ENCODE results near the gene LRIT2.

LRIT2 gene, protein sequence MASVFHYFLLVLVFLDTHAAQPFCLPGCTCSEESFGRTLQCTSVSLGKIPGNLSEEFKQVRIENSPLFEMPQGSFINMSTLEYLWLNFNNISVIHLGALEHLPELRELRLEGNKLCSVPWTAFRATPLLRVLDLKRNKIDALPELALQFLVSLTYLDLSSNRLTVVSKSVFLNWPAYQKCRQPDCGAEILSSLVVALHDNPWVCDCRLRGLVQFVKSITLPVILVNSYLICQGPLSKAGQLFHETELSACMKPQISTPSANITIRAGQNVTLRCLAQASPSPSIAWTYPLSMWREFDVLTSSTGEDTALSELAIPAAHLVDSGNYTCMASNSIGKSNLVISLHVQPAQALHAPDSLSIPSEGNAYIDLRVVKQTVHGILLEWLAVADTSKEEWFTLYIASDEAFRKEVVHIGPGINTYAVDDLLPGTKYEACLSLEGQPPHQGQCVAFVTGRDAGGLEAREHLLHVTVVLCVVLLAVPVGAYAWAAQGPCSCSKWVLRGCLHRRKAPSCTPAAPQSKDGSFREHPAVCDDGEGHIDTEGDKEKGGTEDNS

DNA sequence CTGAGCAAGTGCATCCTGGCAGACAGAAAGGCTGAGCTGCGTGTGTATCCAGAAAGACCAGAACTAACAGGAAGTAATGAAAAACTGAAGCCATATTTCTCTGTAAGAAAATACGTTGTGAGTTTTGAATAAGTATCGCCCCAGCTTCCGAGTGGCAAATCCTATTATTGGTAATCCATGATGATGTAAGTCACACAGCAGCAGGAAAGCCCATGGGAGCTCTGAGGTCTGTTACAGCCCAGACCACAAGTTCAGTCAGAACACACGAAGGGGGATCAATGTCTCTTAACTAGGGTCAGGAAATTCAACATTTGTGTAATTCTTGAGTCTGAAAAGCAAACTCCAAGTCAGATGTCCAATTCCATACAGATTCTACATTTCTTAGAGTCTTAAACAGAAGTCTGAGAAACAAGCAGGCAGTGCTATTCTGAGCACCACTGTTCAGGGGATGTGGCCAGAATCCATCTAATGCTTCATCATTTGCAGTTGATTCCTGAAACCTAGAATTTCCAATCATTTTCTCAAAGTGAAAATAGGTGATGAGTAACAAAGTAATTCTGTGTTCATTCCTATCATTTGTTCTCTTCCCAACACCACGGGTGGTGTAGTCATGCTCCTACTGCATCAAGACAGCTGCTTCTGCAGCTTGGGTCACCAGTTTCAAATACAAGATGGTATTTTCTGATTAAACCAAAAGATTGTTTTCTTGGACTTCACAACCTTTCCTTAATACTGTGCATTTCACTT lies at the start of gene LRIT2:
Gene LRIT2, minus strand, starts transcription at position 118 of the 747 bp plus-strand sequence. Its CDS starts 24 bp downstream, at position 94.
- no peak for DNase-seq (ENCODE audit: insufficient read length, low spot score)
- FAIRE-seq = no peak

DNA sequence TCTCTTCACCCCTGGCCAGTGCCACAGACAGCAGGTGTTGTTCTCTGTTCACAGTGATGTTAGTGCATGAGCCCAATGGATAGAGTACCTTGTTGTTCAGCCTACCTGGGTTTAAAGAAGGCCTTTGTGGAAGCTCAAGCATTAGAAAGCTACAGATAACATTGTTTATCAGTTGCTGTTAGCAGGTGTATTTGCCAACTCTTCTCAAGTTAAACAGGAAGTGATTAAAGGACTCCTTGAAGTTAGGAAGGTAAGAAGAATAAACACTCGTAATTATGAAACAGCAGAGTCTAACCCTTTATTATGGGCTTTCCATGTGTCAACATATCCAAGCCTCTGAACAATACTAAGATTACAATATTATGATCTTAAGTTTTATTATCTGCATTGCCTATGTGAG lies 45.4 kb upstream of the LRIT2 start:
- no peak for FAIRE-seq
- no peak for TF ChIP-seq POLR2A (IDR thresholded peaks at IDR 0.05; ENCODE audit: low read depth, low read length)
- DNase-seq (ENCODE audit: insufficient read length, low spot score) = no peak

More for the DNA sequence above, at the start of gene LRIT2:
- TF ChIP-seq POLR2A (IDR thresholded peaks at IDR 0.05; ENCODE audit: low read depth, low read length) = no peak

DNA sequence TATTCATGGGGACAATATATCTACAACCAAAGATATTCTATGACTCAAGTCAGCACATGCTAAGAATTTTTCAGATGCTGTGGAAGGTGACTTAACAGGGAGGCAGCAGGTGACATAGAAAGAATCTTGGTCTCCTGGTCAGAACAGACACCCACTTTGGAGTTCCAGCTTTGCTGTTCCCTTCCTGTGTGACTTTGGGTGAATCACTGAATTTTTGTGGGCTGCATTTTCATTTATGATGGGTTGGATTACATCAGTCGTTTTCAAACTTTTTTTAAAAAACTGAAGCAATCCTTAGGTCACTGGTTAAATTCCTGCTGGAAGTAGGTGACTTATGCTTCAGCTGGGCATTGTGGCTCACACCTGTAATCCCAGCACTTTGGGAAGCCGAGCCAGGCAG lies 44.4 kb upstream of the LRIT2 start:
- TF ChIP-seq POLR2A (IDR thresholded peaks at IDR 0.05; ENCODE audit: low read depth, low read length) = no peak
- FAIRE-seq (peak; percentile 93), DNase-seq (ENCODE audit: insufficient read length, low spot score) (peak; percentile 47)

DNA sequence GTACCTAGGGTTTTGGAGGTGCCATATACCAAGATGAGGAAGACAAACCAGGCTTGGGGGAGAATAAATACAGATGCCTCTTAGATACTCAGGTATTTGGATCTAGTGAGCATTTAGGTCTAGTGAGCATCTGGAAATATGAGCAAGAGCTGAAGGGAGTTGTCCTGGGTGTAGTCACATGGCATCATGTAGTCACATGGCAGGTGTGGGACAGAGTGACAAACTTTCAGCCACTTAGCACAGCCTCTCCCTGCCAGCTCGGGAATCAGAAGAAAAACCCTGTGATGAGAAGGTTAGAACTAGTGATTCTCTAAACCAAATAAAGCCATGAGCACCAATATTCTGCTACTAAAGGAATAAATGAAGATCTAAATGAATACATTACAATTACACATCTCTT lies 43.8 kb upstream of the LRIT2 start:
- FAIRE-seq (no peak), DNase-seq (ENCODE audit: insufficient read length, low spot score) (no peak)
- no peak for TF ChIP-seq POLR2A (IDR thresholded peaks at IDR 0.05; ENCODE audit: low read depth, low read length)

DNA sequence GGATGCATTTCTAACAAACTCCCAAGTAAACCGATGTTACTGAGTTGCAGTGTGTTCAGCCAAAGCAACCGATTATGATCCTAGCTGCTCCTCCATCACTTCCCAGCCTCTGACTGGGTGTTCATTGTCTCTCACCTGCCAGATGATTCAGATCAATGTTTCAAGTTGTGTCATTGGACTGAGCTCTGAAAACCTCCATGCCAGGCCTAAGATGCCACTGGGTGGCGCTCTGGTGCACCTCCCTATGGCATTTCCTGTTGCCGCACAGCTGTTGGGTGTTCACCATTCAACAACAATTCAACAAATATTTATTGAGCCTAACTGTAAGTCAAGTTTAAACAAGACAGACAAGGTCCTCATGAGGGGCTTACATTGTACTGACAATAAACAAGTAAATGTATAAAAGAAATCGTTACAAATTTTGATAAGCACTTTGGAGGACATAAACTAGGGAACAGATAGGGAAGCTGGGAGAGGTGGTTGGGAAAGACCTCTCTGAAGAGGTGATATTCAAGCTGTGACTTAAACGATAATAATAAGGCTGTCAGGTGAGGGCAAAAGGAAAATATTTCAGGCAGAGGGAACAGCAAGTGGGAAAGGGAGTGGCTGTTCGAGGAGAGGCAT lies 42.3 kb upstream of the LRIT2 start:
- DNase-seq (ENCODE audit: insufficient read length, low spot score) (peak; percentile 56), FAIRE-seq (peak; percentile 90)
- no peak for TF ChIP-seq POLR2A (IDR thresholded peaks at IDR 0.05; ENCODE audit: low read depth, low read length)

DNA sequence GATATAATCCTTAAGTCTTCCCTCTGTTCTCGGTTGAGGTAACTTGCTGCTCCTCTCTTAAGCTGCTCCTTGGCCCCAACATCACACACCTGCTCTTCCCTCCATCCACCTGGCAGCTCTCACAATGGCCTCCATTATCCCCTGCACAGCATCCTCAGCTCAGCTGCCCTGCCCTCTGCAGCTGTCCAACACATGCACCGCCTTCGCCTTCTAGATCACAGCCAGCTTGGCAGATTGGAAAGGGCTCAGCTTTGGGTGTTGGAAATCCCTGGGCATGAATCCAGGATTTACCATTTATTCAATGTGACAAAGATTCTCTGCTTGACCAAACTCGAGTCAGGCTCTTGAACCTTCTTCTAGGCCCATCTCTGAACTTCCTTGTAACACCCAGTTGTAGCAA lies 40.1 kb upstream of the LRIT2 start:
- no peak for TF ChIP-seq POLR2A (IDR thresholded peaks at IDR 0.05; ENCODE audit: low read depth, low read length)
- no peak for FAIRE-seq
- DNase-seq (ENCODE audit: insufficient read length, low spot score) = no peak

DNA sequence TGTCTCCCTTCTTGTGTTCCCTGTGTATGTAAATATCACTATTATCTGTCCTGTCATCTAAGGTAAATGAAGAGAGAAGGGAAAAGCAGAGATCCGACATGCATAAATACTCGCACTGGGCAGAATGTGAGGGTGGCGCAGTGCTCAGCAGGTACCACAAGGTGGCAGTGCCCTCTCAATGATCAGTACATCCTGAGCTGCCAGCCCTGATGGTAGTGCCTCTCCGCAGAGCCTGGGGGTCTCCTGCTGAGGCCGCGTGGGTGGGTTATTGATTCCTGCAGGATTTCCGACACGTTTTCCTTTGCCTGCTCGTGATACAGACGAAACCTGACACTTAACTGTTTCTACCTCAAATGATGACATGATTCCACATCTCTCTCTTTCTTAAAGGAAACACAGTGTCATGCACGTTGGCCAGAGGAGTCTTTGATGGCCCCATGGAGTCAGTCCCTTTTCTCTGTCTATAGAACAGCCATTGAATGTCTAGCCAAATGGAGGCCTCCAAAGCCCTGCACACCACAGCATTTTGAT lies 39.3 kb upstream of the LRIT2 start:
- DNase-seq (ENCODE audit: insufficient read length, low spot score) = peak; percentile 41
- no peak for TF ChIP-seq POLR2A (IDR thresholded peaks at IDR 0.05; ENCODE audit: low read depth, low read length)
- peak; percentile 93 for FAIRE-seq

DNA sequence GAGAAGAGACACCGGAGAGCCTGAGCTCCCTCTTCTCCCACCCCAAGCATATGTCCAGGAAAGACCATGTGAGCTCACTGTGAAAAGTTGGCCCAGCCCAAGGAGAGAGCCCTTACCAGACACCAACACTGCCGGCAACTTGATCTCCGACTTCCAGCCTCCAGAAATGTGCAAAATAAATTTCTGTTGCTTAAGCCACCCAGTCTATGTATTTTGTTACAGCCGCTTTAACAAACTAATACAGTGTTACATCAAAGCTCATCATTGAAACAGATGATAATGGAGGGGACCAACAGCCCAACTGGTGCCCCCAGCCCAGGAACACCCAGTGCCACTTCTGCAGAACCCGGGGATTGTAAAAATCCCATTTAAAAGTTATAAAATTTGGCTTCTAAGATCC lies 38.4 kb upstream of the LRIT2 start:
- DNase-seq (ENCODE audit: insufficient read length, low spot score) (no peak), FAIRE-seq (no peak)
- no peak for TF ChIP-seq POLR2A (IDR thresholded peaks at IDR 0.05; ENCODE audit: low read depth, low read length)

DNA sequence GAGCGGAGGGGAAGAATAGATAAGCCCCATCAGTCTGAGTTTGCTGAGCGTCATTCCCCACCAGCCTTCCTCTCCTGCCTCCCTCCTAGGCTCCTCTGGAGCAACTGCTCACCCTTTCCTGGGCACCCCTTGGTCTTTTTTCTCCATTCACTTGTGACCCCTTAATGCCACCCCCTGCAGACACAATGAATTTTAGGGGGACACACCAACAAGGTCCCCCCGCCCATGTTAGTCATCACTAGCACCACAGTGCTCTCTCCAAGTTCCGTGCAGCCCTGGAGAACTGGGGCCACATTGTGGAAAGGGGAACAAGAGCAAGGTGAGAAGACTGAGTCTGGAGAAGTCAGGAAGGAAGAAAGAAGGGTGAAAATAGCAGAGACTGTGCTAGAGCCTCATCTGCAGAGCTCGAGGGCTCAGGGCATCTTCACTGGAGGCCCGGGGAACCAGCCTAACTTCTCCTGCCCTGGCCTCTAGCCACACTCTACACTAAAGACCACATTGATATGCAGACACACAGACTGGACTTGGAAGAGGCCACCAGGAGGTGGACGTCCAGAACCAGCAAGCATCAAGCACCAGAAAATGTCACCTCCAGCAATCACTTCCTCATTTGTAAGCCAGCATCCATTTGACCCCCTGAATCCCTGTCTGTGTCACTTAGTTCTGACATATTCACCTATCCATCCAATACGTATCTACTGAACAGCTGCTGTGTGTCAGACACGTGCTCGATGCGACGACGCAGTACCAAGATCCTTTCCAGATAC lies 37.0 kb upstream of the LRIT2 start:
- no peak for DNase-seq (ENCODE audit: insufficient read length, low spot score)
- no peak for TF ChIP-seq POLR2A (IDR thresholded peaks at IDR 0.05; ENCODE audit: low read depth, low read length)
- FAIRE-seq = no peak

DNA sequence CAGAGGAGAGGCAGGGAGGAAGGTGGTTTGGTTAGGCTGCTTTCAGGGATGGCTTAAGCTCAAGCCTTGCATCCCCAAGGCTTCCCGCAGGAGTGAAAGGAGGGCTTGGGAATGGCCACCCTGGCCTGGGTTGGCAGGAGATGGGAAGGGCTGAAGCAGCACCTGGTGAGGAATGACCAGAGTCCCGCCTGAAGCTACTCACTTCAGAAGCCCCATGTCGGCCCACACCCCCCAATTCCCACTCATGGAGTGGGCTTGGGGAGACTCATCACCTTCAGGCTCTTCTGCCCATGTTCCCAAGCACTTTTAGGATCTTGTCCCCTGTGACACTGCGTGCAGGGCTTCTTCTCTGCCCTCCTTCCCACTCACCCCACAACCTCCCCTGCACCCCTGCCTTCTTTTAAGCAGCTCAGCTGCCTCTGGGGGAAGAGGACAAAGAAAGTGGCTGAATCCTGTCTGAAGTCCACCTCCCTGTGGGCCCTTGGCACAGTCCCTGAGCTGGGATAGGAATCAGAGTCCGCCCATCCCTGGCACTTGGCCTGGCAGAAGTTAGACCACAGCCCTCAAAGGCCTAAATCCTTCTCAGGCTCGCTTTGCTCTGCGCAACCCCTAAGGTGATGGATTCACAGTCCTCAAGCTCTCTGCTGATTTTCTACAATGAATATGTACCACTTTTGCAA lies 36.0 kb upstream of the LRIT2 start:
- DNase-seq (ENCODE audit: insufficient read length, low spot score) = no peak
- no peak for TF ChIP-seq POLR2A (IDR thresholded peaks at IDR 0.05; ENCODE audit: low read depth, low read length)
- no peak for FAIRE-seq

DNA sequence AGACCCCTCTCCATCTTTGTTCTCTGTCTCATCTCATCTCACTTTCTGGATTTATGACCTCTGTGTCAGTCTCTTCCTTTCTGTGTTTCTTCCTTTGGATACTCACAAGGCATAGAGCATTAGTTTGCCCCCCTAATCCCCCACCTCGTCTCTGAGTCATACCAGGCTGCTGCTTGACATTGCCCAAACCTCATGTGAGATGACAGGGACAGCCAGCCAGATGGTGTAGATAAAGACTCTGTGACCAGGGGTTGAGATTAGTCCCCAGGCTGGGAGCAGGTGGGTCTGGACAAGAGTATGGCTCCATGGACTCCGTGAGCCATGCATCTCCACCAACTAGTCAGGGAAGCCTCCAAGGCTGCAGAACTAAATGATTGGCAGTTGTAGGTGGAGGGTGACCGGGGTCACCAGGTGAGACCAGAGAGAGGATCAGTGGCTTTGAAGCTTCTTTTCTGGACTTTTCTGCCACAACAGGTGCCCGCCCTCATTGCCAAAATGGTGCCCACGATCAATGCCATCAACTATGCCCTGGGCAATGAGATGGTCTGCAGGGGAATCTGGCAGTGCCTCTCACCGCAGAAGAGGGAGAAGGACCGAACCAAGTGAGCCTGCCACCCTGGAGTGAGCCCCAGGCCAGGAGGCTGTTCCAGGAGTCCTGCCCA lies 32.8 kb upstream of the LRIT2 start:
- FAIRE-seq (no peak), DNase-seq (ENCODE audit: insufficient read length, low spot score) (no peak)
- no peak for TF ChIP-seq POLR2A (IDR thresholded peaks at IDR 0.05; ENCODE audit: low read depth, low read length)

DNA sequence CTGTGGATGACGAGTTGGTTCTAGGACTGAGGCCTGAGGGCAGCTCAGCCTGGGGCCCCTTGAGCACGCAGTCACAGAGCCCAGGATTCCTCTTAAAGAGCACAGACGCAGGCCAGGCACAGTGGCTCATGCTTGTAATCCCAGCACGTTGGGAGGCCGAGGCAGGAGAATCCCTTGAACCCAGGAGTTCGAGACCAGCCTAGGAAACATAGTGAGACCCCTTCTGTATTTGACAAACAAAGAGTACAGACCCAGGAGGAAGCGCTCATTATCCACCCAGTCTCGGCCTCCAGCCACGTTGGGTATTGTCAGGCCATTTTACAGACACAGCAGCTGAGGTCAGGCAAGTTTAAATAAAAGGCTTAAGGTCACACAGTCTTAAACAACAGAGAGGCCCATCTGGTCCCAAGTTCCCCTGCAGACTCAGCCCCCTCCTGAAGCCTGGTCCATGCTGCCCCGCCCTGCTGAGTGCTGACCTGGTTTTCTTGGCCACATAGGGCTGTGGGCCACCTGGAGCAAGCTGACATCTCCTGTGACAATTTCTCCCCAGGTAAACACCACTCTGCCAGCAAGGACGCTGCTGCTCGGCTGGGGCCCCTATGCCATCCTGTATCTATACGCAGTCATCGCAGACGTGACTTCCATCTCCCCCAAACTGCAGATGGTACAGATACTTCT lies 32.1 kb upstream of the LRIT2 start:
- FAIRE-seq (no peak), DNase-seq (ENCODE audit: insufficient read length, low spot score) (no peak)
- no peak for TF ChIP-seq POLR2A (IDR thresholded peaks at IDR 0.05; ENCODE audit: low read depth, low read length)

Measured in H54 (cell line).